ENCODE measurements around the gene NEUROD1.

The NEUROD1 gene

DNA sequence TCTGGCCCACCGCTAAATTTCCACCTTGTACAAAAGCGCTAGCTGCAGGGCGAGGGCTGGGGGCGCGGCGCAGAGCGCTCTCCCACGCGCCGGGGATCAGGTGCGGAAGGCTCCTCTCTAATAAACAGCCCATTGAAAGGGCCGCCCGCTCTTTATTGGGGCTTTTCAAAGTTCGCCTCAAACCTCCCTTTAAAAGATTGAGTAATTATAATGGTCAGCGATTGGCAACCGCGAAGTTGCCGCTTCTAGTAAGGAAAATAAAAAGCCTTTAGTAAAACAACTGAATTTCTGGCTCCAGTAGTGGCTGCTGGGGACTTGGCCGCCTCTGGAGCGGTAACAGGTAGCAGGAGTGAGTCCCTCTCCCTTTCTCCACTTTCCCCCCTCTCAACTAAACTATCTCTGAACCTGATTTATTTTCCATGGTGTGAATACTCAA is 755 bp downstream of the NEUROD1 start:
- no peak for DNase-seq

DNA sequence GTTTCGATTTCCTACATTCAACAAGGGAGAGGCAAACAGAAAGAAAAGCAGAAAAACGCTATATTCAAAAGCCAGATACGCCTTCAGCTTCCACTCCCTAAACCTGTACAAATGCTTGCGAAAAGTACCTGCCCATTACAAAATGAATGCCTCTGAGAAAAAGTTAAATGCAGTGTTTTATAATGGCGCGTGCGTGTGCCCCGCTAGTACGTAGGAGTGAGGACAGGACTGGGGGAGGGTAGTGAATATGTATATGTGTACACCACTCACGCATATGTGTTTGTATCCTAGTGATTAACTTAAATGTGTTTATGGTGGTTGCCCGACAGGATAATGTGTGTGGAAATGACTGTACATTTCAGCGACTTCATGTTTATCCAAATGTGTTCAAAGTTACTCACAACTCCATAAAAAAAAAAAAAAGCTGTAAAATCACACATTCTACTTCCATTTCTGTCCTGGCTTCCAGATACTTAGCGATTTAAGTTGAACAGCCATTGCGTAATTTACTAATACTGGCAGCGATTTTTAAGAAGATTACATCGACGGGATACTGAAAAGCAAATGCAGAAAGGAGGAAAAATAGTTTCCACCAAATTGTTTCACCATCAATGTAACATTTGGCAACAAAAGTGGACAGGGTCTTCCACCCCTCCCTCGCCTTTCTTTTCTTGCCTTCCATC is 1.3 kb downstream of the NEUROD1 start:
- DNase-seq: no peak

DNA sequence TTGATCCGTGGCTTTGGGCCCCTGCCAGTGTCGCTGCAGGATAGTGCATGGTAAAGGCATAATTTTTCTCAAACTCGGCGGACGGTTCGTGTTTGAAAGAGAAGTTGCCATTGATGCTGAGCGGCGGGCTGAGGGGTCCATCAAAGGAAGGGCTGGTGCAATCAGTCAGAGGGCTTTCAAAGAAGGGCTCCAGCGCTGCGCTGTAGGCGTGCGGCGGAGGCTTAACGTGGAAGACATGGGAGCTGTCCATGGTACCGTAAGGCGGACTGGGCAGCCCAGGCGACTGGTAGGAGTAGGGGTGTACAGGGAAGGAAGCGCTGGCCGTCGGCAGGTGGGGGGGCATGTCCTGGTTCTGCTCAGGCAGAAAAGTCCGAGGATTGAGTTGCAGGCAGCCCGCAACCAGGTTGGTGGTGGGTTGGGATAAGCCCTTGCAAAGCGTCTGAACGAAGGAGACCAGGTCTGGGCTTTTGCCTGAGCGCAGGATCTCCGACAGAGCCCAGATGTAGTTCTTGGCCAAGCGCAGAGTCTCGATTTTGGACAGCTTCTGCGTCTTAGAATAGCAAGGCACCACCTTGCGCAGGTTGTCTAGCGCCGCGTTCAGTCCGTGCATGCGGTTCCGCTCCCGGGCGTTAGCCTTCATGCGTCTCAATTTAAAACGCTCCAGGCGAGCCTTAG is 2.3 kb downstream of the NEUROD1 start:
- no peak for DNase-seq

DNA sequence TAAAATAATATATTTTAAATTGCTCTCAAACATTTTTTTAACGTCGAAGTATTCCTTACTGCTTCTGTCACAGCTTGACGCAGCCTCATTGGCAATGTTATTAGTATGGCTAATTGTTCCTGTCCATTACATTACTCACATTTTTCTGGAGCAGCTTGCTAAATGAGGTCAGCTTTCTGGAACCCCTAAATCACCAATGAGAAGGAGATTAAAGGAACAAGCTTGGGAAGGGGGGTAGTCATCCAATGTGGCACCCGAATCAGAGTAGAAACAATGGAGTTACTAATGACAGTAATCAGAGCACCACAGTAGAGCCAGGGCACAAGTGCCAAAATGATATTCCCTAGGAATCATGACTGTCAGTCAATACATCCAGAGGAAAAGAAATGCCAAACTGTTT is 5.1 kb downstream of the NEUROD1 start:
- no peak for DNase-seq

DNA sequence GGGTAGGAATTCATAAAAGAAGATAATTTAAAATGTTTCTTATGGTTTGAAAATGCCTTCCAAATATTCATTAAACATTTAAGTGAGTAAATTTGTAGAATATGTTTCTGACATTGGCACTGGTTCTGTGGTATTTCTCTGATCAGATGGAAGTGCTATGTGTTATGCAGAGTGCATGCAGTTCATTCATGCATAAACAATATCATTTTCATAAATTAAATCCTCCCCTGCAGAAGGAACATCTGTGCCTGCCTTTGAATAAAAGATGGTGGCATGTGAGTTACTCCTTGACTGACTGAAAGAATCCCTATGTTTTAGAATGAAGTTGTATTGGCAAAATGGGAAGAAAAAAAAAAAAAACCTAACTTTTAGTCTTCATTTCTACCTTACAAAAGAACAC is 5.9 kb downstream of the NEUROD1 start:
- no peak for DNase-seq

DNA sequence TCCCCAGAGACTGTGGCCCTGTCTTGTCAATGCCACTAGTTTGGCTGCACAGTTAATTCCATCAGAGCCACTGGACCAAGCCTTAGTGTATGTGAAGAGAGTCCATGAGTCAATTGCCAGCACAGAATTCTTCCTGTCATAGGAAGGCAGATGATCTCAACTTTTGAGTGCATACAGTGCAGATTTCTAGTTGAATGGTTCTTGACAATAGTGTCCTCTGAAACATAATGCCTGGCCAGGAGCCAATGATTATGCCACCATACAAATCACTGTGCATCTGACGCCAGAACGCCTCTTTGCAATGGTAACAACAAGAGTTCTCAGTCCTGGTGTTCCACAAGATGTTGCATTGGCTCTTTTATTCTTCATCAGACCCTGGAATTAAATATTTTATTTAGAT is 7.1 kb downstream of the NEUROD1 start:
- DNase-seq: peak; percentile 85

DNA sequence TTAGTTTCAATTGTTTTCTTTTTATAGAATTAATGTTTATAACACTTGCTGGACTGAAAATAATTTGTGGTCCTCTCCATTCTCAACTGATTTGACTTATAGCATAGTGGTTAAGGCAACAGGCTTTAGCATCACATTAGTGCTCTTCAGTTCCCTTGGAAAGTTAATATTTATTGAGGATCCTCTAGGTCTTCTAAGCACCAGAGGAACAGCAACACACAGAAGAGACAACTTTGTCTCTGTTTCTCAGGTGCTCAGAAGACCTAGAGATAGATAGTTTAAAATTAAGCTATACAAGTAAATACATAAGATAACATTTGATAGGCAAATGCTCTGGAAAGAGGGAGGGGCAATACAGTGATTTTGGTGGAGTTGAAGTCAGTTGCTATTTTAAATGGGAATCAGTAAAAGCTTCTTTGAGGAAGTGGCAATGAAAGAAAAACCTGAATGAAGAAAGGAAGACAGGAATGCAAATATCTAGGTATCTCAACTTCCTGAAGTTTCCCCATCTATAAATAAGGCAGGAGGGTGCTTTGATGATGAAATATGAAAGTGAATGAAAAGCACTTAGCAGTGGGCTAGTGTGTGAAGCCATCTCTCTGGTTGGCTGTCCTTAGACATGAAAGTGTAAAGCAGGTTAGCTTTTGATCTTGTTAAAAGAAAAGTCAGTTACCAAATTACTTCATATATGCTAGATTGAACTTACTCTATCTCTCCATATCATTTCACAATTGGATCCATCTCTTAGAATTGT is 7.9 kb downstream of the NEUROD1 start:
- DNase-seq: no peak

DNA sequence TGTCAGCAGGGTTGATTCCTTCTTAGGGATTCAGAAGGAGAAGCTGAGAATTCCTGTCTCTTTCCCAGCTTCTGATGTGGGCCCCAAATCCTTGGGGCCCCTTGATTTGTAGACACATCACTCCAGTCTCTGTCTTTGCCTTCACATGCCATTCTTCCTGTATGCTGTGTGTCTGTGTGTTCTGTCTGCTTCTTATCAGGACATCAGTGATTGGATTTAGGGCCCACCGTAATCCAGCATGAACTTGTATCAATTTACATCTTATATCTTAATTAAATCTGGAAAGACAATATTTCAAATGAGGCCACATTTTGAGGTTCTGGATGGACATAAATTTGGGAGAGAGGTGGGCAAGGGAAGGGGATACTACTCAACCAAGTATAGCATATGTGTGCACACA is 9.7 kb downstream of the NEUROD1 start:
- no peak for DNase-seq

DNA sequence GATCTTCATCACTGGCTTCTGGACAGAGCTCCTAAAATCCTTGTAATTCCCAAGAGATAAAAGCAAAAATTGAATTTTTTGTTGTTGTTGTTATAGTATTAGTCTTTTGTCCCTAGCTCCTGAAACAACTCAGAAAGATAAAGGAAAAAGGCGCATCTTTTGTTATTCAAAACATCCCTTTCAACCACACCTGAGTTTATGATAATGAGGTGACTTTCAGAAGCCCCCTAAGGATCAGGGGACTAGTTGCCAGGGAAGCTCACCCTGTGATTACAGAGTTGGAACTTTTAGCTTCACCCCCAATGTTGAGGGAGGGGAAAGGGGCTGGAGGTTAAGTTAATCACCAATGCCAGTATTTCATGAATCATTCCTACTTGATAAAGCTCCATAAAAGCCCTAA is 13.1 kb downstream of the NEUROD1 start:
- no peak for DNase-seq

DNA sequence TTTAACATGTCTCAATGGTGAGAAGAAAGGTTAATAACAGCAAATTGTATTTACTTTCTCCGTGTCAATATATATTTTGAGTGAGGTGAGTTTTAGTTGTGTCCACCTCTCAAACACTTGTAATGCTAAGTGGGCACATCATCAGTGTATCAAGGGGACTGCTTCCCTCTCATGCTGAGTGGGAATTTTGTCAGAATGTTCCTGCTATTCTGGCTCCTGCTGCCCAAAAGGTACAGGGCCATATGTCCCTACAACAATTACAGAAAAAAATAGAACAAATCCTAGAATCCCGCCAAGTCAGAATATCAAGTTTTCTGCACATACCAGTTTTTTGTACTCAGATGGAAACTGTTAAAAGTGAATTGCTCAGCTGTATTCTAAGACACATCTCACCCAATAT is 18.0 kb downstream of the NEUROD1 start:
- DNase-seq: no peak

DNA sequence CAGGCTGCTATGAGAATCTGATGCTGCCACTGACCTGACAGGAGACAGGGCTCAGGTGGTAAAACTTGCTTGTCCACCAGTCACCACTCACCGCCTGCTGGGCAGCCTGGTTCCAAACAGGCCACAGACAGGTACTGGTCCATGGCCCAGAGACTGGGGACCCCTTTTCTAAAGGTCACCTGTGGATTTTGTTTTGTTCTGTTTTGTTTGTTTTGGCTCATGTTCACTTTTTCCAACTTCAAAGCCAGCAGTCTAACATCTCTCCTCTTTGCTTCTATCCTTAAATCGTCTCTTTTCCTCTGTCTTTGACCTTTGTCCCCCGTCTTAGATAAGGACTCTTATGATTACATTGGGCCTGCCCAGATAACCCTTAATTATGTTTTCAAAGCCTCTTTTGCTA is 20.1 kb downstream of the NEUROD1 start:
- no peak for DNase-seq

DNA sequence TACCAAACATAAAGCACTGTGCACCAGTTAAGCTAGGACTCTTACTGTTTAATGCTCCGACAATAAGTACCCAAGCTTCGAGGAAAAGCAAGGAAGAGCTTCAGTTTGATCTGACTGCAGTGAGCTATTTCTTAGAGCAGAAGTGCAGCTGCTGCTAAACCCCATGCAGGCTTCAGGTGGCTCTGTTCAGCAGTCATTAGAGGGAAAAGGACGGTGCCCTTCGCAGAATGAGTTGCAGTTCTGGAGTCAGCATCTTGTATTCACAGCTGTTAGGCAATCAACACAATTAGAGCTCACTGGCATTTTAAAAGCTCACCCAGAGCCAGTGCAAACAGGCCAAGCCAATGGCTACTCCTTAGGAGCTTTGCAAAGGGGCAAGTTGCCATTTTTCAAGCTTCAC is 21.9 kb downstream of the NEUROD1 start:
- DNase-seq: peak; percentile 76

DNA sequence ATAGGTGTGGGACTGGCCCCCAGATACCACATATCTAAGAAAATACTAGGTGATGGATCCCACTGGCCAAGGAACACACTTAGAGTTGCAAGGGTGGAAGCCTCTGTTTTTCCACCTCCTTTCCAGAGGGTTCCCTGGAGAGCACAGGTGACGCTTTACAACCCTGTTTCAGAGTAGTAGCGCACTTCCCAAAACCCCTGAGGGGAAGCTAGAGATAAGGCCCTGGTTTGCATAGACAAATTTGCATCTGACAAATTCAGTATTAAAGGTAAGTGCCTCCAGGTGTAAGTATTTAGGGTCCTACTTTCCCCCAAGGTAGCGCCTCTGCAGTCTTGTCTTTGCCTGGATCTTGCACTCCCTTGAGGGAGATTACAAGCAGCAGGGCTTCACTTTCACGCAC is 22.9 kb downstream of the NEUROD1 start:
- DNase-seq: no peak

DNA sequence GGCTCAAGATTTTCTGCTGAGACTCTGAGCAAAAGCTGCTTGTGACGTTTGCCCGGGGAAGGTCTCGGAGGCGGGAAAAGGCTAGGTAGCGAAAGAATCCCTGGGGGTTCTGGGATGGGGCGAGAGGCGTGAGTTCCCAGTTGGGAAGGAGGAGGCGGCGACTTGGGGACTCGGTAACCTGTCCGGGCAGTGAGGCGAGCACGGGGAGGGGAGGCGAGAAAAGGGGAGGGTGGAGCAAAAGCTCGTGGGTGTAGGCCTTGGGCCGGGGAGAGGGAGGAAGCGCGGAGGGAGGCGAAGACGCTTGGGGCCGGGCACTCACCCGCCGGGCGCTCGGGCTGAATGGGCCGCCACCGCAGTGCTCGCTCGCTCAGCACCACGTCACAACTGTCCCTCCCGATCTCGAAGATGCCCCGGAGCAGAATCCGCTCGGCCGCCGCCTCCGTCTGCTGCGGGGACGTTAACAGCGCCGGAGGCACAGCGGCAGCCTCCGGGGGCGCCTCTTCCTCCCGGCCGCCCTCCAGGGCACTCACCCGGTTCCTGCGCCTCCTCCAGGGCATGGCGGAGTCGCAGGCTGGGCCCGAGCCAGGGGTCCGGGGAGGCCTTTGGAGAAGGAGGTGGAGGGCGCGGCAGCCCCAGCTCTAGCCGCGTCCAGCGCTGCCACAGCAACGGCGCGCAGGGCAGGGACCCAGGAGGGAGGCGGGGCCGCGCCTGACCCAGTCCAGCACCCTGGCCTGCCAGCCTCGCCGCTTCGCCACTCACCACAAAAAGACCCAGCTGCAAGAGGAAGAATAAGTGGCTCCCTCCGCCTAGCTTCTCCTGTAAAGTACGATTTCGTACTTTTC is 23.6 kb downstream of the NEUROD1 start, which contains the start of gene CERKL:
Gene CERKL (minus strand): TSS at position 656 of the 842 bp plus-strand sequence. CDS start 99 bp downstream, at position 557.
- DNase-seq: no peak

DNA sequence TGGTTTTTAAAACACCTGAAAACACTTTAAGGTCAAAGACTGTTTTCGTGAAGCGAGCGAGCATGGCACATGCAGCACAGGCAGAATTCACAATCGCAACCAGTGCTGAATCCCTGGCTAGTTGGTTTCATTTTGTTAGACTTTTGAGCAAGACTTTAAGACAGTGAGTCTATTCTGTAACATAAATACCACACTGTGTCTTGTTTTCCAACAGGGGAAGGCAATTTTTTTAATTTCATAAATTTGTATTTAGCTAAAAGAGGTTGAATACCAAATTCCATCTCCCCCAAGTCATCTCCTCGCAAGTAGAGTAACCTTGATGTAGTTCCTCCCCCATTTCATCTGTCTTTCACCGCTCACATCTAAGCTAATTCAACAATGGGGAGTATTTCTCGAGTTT is 24.8 kb downstream of the NEUROD1 start:
- no peak for DNase-seq

DNA sequence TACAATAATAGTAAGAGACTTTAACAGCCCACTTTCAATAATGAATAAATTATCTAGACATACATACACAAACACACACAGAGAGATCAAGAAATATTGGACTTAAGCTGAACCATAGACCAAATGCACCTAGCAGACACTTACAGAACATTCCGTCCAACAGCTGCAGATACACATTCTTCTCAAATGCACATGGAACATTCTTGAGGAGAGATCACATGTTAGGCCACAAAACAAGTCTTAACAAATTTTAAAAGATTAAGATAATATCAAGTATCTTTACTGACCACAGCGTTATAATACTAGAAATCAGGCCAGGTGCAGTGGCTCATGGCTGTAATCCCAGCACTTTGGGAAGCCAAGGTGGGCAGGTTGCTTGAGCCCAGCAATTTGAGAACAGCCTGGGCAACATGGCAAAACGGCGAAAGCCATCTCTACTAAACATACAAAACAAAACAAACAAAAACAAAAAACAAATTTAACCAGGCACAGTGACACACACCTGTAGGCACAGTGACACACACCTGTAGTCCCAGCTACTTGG is 30.8 kb downstream of the NEUROD1 start:
- no peak for DNase-seq

DNA sequence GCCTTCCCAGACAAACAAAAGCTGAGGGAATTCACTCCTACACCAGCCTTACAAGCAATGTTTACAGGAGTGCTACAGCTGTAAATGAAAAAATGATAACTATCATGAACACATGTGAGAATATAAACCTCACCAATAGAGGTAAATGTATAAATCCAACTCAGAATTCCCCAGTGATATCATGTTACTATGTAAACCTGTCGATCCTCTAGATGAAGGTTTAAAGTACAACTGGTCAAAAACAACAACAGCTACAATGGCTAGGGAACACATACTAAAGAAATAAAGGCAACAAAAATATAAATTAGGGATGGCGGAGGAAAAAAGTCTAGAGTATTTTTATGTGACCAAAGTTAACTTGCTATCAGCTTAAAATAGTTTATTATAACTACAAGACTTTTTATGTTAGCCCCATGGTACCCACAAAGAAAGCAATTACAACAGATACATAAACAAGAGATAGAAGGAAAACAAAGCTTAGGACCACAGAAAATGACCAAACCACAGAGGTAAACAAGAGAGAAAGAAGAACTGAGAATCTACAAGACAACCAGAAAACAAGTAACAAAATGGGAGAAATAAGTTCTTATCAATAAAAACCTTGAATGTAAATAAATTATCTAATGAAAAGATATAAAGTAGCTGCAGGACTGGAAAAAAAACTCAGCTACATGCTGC is 31.7 kb downstream of the NEUROD1 start:
- DNase-seq: no peak

DNA sequence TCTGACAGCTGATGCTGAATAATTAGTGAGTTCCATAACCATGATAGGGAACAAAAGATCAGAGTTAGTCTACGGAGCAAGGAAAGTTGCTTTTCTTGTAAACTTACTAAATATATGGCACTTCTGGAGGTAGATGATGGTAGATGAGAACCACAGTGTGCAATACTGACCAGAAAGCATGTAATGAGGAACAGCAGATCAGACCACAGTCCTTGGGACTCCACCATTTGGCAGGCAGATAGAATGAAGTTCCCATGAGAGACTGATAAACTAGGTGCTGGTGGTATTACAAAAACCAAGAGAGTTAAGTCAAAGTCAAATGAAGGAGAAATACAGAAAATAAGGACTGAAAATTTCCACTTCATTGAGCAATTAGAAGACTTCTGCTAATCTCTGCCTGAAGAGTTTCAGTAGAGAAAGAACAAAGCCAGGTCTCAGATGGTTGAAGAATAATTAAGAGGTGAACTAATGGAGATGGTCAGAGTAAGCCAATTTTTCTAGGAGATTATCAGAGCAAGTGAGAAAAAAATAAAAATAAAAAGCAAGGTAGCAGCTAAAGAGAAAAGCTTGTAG is 33.8 kb downstream of the NEUROD1 start:
- no peak for DNase-seq

DNA sequence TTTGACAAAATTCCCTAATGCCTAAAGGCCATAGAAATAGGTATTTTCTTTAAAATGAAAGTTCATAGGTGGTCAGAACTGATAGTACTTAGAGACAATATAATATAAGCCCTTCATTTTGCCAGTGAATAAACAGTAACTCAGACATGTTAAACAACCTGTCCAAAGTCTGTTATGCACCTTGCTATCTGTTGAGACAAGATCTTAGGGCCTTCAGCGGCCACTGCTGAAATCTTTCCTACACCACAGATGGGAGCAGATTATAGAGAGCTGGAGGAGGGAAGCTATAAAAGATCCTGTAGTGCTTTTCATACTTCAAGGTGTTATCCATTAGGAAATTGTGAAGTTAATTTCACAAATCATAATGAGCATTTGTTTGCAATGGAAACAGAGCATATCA is 37.2 kb downstream of the NEUROD1 start:
- no peak for DNase-seq

DNA sequence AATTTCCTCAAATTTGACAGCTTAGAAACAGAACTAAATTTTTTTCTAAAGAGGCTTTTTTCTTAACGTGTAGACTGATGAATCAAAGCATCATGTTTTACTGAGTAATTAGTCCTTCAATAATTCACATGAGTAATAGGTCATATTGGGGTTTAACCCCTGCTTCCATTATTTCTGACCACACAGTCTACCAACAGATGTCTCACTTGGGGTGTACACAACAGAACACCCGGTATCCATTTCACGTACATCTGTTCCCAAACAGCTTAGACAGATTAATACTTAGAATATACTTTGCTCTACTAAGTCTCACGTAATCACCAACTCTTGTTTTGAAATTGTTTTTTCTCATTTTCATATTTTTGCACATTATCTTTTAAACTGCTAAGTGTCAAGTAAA is 38.2 kb downstream of the NEUROD1 start:
- DNase-seq: no peak

DNA sequence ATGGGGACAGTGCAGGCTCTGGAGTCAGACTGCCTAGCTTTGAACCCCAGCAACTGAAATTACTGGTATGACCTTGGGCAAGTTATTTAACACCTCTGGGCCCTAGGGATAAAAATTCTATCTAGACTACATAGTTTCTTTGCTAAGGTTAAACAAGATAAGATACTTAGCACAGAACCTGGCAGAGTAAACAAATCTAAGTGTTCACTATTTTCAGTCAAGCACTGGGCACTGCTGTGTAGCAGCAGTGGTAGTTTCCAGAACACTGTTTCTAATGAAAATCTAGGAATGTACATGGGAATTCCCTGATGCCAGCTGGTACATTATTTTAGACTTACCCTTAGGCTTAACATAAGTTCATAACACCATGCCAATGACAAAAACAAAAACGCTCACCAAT is 40.6 kb downstream of the NEUROD1 start:
- no peak for DNase-seq

Measured in NCI-H1105 treated with DMSO at 0.1 percent for 48 hours (cell line).